Measurements from ENCODE around the gene OTOP2.
"Not testable (repeated sequence)": the region's sequence is repeated elsewhere in the genome, so short reads cannot be mapped to it uniquely, and the experiment has no call there.

Gene OTOP2

GRCh38 chr17:74954115-74954514 is 30.0 kb downstream of the OTOP2 start:
- FAIRE-seq: no peak

GRCh38 chr17:74954665-74955421 is 30.8 kb downstream of the OTOP2 start:
- no peak for FAIRE-seq

- FAIRE-seq: no peak
These were observed 32.0 kb downstream of the OTOP2 start for GRCh38 chr17:74956093-74956492.

- FAIRE-seq: no peak
These were observed 34.1 kb downstream of the OTOP2 start for GRCh38 chr17:74957935-74958740.

GRCh38 chr17:74959826-74960515 is 35.9 kb downstream of the OTOP2 start:
- no peak for FAIRE-seq

GRCh38 chr17:74960570-74961342 is 36.7 kb downstream of the OTOP2 start:
- FAIRE-seq: no peak

GRCh38 chr17:74961657-74962350 is 37.7 kb downstream of the OTOP2 start:
- no peak for FAIRE-seq

- FAIRE-seq: no peak
These were observed 38.7 kb downstream of the OTOP2 start for GRCh38 chr17:74962622-74963394.

- FAIRE-seq: no peak
These were observed 39.6 kb downstream of the OTOP2 start for GRCh38 chr17:74963656-74964055.

GRCh38 chr17:74964246-74964761 is 40.2 kb downstream of the OTOP2 start:
- FAIRE-seq: no peak

- no peak for FAIRE-seq
These were observed 41.0 kb downstream of the OTOP2 start for GRCh38 chr17:74964988-74965622.

GRCh38 chr17:74968361-74968780 is 44.3 kb downstream of the OTOP2 start:
- no peak for FAIRE-seq

- FAIRE-seq: not testable (repeated sequence)
These were observed 45.4 kb downstream of the OTOP2 start for GRCh38 chr17:74969501-74969900.

- no peak for FAIRE-seq
These were observed 46.3 kb downstream of the OTOP2 start for GRCh38 chr17:74970395-74970794.

- no peak for FAIRE-seq
These were observed 47.2 kb downstream of the OTOP2 start for GRCh38 chr17:74971069-74971841.

- FAIRE-seq: no peak
These were observed 47.7 kb downstream of the OTOP2 start for GRCh38 chr17:74971842-74972106.

- FAIRE-seq: no peak
These were observed 48.3 kb downstream of the OTOP2 start, which contains the start of gene HID1 for GRCh38 chr17:74972107-74972972. Gene HID1 (minus strand): TSS chr17:74972759. CDS start chr17:74972656, 103 bp downstream.

- FAIRE-seq: no peak
These were observed 48.9 kb downstream of the OTOP2 start for GRCh38 chr17:74972973-74973328.

- no peak for FAIRE-seq
These were observed 51.9 kb downstream of the OTOP2 start for GRCh38 chr17:74975943-74976342.
